HG03025 (cell line): ENCODE results near the gene ZNF318.
"Not testable (repeated sequence)": the region's sequence is repeated elsewhere in the genome, so short reads cannot be mapped to it uniquely, and the experiment has no call there.

ENCODE experiments used
- ATAC-seq: cut with Tn5 transposase; IDR thresholded peaks from one replicate; pipeline ENCODE4 v1.9.1; 2021; ENCODE audit warnings: mild to moderate bottlenecking, moderate library complexity; ENCODE audit not compliant: unreplicated experiment, low FRiP score

The ZNF318 gene

DNA sequence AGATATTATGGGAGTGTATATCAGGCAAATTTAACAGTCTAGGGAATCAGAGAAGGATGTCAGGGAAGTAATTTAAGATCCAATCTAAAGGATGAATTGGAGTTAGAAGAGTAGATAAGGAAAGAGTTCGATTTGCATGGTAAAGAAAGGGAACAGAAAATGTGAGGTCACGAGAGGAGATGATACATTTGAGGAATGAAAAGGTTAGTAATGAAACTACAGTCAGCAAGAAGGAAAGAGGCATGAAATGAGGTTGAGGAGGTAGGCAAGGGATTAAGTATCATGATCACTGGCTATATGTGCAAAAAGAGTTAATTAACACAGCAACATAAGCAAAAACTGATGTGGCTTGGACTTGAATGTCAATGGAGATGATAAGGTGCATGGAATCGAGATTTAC lies 22.4 kb downstream of the ZNF318 start:
- no peak for ATAC-seq

GRCh38 chr6:43346243-43346642 lies 23.2 kb downstream of the ZNF318 start:
- ATAC-seq = not testable (repeated sequence)

DNA sequence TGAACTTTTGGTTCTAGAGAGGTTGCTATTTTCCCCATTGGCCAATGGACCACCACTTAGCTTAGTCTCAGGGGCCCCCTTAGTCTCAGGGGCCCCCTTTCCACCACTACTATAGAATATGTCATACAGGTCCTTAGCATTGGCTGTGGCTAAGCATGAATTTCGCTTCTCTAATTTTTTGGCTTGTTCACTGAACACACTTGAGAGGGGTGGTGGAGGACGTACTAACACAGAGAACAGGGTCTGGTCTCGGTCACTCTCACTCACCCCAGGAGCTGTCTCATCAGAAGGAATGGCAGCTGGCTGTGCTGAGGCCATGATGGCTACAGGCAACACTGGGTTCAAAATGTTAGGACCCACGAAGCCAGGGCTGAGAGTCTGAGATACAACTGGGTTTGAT lies 30.3 kb downstream of the ZNF318 start:
- ATAC-seq = peak; percentile 76

DNA sequence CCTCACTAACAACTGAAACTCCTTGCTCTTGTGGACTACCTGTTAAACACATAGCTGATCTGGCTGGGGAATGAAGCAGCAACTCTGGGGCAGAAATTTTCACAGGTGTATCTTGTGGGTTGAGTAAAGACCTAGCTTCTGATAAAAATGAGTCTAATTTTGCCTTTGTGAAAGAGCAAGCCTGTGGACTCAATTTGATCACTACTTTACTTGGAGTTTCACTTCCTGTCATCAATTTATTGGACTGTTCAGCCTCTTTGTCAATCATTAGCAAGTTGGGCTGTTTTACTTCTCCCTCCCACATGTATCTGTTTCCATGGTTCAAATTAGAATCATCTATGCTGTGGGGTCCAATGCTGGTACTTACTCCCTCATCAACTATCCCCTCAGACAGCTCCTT lies 31.2 kb downstream of the ZNF318 start:
- ATAC-seq = peak; percentile 29

GRCh38 chr6:43336382-43336781 lies 33.1 kb downstream of the ZNF318 start:
- ATAC-seq = no peak

DNA sequence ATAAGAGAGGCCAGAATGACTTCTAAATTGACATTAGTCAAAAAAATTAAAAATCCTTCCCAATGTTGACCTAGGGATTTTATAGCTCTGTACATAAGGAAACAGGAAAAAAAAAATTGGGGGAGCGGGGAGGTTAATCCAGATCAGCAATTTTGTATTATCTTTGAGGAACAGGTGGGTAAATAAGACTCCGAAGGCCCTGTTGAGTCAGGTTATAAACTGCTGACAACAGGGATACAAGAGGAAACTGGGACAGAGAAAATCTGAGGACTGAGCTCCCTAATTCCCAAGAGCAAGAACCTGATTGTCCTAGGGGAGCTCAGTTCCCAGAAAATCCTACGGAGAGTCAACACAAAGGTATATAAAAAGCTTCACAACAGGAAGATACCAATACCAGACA lies 34.0 kb downstream of the ZNF318 start:
- ATAC-seq = no peak

DNA sequence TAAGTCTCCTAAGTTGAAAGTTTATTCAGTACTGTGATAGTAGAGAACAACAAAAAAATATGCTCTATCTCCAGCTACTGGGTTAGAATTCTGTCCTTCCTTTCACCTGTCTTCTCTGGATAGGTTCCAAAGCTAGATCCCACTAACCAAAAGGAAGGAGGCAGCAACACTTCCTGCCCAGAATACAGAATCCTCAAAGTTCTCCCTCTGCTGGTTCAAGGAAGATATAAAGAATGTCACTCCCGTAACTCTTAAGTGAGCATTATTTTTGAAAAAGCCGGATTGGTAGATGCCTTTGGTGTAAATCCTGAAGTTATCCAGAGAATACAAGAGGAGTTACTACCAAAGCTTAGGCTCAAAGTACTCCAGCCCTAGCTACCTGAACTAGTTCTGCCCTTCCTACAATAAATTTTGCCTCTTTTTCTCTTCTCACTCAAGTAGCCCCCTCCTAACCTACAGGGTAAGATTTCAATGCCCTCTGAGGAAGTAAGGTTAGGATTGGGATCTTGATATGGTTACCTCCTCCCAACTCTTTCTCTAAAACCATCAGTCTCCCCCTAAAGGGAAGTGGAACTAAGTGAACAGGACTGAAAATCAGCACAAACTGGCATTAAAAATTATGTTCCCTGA lies 34.9 kb downstream of the ZNF318 start:
- ATAC-seq = no peak

DNA sequence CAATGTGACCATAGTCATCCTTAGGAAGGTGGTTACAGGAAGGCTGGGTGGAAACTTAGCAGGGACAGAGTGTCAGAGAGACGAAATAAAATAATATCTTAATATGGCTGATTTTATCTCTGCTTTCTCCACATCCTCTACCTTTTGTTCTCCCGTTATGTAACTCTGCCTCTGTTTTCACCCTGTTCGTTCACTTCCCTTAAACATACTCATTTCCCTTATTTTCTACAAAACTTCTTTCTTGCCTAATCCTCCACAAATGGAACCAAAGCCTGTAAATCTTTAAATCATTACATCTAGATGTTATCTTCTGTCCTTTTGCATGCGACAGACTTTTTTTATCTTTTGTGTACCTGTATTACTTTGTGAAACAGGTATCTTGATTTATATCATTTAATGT lies 37.6 kb downstream of the ZNF318 start:
- ATAC-seq = no peak

DNA sequence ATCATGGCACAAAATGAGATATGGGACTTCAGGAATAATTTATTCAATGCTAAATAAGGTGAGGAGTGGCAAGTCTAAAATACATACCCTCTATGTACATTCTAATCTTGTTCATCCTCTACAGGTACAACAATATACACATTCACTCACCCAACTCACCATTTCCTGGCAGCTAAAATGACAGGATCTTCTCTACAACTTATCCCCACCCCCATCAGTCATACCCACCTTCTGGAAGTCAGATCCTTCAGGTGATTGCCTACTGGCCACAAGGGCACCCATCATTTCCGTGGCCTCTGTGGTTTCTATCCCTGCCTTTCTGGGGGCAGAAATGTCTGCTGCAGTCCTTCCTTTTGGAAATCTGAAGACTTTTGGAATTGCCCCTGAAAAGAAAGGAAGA lies 38.0 kb downstream of the ZNF318 start:
- ATAC-seq = no peak

DNA sequence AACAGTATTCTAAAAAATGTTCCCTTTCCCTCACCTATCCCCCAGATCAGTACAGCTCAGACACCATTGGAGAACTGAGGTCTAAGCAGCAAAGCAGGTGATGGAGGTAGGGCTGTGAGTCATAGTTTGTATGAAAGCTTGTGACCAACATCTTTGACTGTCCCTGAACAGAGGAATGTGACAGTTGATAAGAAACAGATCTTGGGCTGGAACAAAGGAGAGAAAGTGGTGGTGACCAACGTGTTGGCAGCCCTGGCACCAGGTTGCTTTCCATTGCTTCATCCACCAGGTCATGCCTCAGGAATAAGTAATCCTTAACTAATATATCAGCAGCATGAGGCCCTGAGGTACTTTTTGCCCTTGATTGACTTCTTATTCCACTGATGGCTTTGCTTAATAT lies 40.9 kb downstream of the ZNF318 start:
- no peak for ATAC-seq

DNA sequence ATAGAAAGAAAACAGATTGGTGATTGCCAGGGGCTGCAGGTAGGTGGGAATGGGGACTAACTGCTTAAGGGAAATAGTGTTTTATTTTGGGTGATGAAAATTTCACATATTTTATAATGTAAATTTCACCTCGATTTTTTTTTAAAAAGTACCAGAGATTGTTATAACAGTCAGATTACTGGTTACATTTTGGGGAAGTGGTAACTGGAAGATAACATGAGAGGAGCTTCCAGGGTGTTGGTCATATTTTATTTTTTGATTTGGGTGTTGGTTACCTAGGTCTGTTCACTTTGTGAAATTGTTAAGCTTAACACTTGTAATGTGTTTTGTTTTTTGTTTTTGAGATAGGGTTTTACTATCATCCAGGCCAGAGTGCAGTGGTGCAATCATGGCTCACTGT lies 43.6 kb downstream of the ZNF318 start:
- no peak for ATAC-seq

DNA sequence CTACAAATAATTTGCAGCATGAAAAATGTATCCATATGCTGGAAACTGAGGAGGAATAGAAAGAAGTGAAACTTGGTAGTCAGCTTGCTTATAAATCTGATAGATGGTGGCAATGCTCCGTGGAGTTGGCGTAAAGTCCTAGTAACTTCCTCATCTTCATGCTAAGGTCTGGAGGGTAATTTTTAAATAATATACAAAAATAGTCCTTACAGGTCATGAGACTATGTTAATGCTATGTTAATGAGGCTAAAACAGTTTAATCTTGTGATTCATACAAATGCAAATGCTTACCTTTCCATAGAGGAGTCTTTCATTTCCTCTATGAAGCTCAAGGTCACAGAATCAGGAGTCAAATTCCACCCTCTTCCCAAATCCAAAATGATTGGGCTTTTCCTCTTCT lies 51.4 kb downstream of the ZNF318 start:
- ATAC-seq = no peak

DNA sequence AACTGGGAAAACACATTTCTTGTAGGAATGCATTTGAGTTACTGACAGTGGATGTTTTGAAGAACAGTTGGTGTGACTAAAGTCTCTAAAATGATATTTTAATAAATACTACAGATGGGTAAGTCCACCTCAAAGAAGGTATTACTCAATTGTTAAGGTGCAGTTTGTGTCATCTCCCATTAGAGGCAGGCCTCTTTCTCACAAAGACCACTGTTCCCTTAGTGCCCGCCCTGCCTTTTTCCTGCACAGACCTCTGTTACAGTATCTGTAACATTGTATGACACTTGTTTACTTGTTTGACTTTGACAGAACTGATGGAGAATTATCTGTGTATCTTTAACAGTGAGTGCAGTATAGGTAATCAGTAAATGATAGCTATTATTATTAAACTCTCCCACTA lies 55.6 kb downstream of the ZNF318 start:
- no peak for ATAC-seq

- ATAC-seq = no peak
Observed at GRCh38 chr6:43311666-43312065, 57.8 kb downstream of the ZNF318 start.

- ATAC-seq = no peak
Observed at GRCh38 chr6:43310624-43311023, 58.8 kb downstream of the ZNF318 start.

DNA sequence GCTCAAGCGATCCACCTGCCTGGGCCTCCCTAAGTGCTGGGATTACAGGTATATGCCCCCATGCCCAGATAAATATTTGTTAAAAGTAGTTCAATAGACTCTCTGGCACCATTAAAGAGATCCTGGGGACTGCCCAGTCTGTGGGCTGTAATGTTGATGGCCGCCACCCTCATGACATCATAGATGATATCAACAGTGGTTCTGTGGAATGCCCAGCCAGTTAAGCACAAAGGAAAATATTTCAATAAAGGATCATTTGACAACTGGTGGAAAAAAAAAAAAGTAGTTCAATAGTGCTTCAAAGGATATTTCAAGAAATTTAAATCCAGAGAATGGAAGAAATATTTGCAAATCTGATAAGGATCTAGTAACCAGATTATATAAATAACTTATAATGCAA lies 59.3 kb downstream of the ZNF318 start:
- no peak for ATAC-seq

DNA sequence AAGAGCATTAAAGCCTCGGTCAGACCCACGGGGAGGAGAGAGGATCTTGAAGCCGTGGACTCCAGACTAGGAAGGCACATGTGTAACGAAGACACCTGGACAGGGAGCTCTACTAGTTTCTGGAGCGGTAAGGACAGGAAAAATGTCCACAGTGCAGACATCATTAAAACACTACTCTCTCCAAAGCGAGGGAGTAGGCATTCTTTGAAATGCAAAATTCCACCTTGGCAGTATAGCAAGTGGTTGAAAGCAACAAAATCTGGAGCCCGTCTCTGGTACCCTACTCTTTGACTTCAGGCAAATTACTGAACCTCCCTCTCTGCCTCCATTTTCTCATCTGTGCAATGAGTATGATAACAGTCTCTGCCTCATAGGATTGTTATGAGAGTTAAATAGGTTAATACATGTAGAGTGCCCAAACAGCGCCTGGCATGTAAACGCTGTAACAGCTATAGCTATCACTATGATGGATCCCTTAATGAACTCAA lies 60.4 kb downstream of the ZNF318 start:
- ATAC-seq = no peak

GRCh38 chr6:43308101-43308989 lies 61.1 kb downstream of the ZNF318 start, which contains the start of gene CRIP3:
Gene CRIP3 (minus strand): TSS chr6:43308826. CDS start chr6:43308792, 34 bp downstream.
- no peak for ATAC-seq

DNA sequence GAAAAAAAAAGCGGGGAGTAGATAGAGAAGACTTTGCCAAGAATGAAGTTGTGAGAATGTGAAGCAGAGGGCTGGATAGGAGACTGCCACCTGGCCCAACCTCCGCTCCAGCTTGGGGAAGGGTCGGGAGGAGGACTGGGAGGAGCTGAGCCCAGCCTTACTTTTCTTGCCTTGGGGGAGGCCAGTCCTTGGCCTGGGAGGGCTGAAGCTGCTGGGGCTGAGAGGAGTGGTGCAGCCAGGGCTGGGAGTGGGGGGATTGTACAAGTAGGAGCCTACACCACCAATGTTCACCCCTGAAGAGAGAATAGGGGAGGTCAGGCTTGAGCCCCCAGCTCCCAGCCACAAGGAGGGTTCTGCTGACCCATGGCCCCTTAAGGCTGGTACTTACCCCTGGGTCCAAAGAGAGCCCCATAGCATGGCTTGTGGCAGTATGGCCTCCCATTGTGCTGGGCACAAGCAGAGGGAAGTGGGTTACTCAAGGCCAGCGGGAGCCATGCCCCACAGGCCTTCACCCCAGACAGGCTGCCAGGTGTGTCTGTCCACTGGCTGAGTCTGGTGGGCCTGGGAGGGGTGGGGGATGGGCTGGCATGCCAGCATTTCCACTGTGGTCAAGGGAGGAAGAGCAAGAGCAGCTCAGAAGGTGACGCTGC lies 61.9 kb downstream of the ZNF318 start:
- no peak for ATAC-seq

DNA sequence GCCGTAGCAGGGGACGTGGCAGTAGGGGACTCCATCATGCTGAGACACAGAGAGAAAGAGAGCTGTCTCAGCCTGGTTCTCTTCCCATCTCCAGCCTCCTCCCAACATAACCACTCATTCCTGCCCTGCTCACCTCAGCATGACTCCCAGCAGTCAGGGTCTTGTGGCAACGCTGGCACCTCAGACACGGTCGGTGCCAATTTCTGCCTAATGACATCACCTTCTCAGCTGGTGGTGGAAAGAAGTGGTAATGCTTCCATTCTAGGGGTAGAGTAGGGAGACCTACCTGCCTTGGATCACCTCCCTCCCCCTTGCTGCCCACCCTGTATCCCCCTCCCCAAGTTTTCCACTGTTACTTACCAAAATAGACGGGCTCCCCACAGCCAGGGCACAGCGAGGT lies 63.4 kb downstream of the ZNF318 start:
- ATAC-seq = no peak

- no peak for ATAC-seq
Observed at GRCh38 chr6:43304882-43305281, 64.6 kb downstream of the ZNF318 start.
